GM19467 (cell line): ENCODE data around the gene BPI.
"Not testable (repeated sequence)": the region's sequence is repeated elsewhere in the genome, so short reads cannot be mapped to it uniquely, and the experiment has no call there.

ENCODE experiments used
- ATAC-seq: cut with Tn5 transposase; IDR thresholded peaks from one replicate; pipeline ENCODE4 v1.9.1; 2021; ENCODE audit warnings: mild to moderate bottlenecking, moderate library complexity; ENCODE audit not compliant: unreplicated experiment

BPI gene

GRCh38 chr20:38331814-38332213, 27.9 kb downstream of the BPI start:
- no peak for ATAC-seq

- ATAC-seq = no peak
These were observed 30.1 kb downstream of the BPI start for GRCh38 chr20:38334016-38334415.

- ATAC-seq = no peak
These were observed 32.8 kb downstream of the BPI start for GRCh38 chr20:38336726-38337125.

- ATAC-seq = no peak
These were observed 33.7 kb downstream of the BPI start for GRCh38 chr20:38337561-38338140.

GRCh38 chr20:38338849-38339520, 35.0 kb downstream of the BPI start:
- ATAC-seq = no peak

- ATAC-seq = not testable (repeated sequence)
These were observed 35.6 kb downstream of the BPI start for GRCh38 chr20:38339521-38339896.

- ATAC-seq = no peak
These were observed 36.0 kb downstream of the BPI start for GRCh38 chr20:38339997-38340396.

GRCh38 chr20:38340693-38341092, 36.7 kb downstream of the BPI start:
- ATAC-seq = no peak

- ATAC-seq = no peak
These were observed 38.3 kb downstream of the BPI start for GRCh38 chr20:38342216-38342615.

GRCh38 chr20:38342713-38343310, 38.9 kb downstream of the BPI start:
- no peak for ATAC-seq

- no peak for ATAC-seq
These were observed 39.6 kb downstream of the BPI start for GRCh38 chr20:38343311-38344106.

- ATAC-seq = no peak
These were observed 40.2 kb downstream of the BPI start for GRCh38 chr20:38344107-38344701.

GRCh38 chr20:38345643-38346042, 41.7 kb downstream of the BPI start:
- ATAC-seq = no peak

GRCh38 chr20:38346247-38346651, 42.3 kb downstream of the BPI start, which contains the start of gene LBP:
Gene LBP, plus strand, starts transcription at chr20:38346482. Its CDS starts 35 bp downstream, at chr20:38346517.
- no peak for ATAC-seq

- no peak for ATAC-seq
These were observed 42.8 kb downstream of the BPI start for GRCh38 chr20:38346741-38347140.

- ATAC-seq = no peak
These were observed 45.9 kb downstream of the BPI start for GRCh38 chr20:38349856-38350255.

- ATAC-seq = no peak
These were observed 47.2 kb downstream of the BPI start for GRCh38 chr20:38350879-38351775.

- no peak for ATAC-seq
These were observed 49.4 kb downstream of the BPI start for GRCh38 chr20:38353316-38353715.

GRCh38 chr20:38354227-38354626, 50.3 kb downstream of the BPI start:
- no peak for ATAC-seq
